Tibial nerve (tissue), 4 donors: ENCODE results near the gene ZFP1. TPM values are rescaled to one million over a fixed set of nuclear protein-coding genes. Genes with fewer than 3 reads are reported as not detected.
A peak's percentile ranks its signal among the peaks of the same experiment; 100 is the strongest.

Experiments
- DNase-seq, 2 donors: peaks; one replicate each; pipeline ENCODE4 v3.0.0-alpha.2; 2019; ENCODE audit warnings: low spot score in 2 of 2
- H3K27ac ChIP-seq, 4 donors: fragments of 200-600 bp; sonication (generic) in 3 of 4; one replicate each; pipeline ENCODE4 v1.5.1; 2017 to 2019; ENCODE audit warnings: mild to moderate bottlenecking in 1 of 4
- H3K27me3 ChIP-seq, 2 donors: fragments of 200-600 bp; sonication (generic) in 1 of 2; one replicate each; pipeline versions ENCODE4 v1.5.1 to v1.6.0; 2017 to 2019
- H3K36me3 ChIP-seq, 3 donors: fragments of 200-600 bp; sonication (generic); one replicate each; pipeline ENCODE4 v1.5.1; 2018 to 2019
- H3K4me1 ChIP-seq, 4 donors: fragments of 200-600 bp; sonication (generic) in 3 of 4; one replicate each; pipeline ENCODE4 v1.5.1; 2017 to 2019
- H3K4me3 ChIP-seq, 4 donors: fragments of 200-600 bp; sonication (generic) in 3 of 4; one replicate each; pipeline ENCODE4 v1.5.1; 2017 to 2019; ENCODE audit warnings: mild to moderate bottlenecking in 1 of 4, moderate library complexity in 1 of 4
- H3K9me3 ChIP-seq, 4 donors: fragments of 200-600 bp; sonication (generic) in 3 of 4; one replicate each; pipeline ENCODE4 v1.5.1; 2017 to 2019
- CTCF ChIP-seq, 5 experiments: fragments of 200-600 bp in 3 of 5; fragments of 450-650 bp in 2 of 5; sonication (generic) in 3 of 5; IDR thresholded peaks; one replicate each; pipeline ENCODE4 v1.5.1; 2016 to 2019; ENCODE audit warnings: antibody characterized with exemption in 5 of 5, mild to moderate bottlenecking in 3 of 5, moderate library complexity in 2 of 5
- EP300 ChIP-seq, 2 donors: sonication (generic); formaldehyde crosslinking; IDR thresholded peaks; one replicate each; pipeline ENCODE4 v1.6.1; 2017; ENCODE audit warnings: antibody characterized with exemption in 2 of 2, mild to moderate bottlenecking in 1 of 2
- POLR2A ChIP-seq, 2 donors: fragments of 450-650 bp; IDR thresholded peaks; one replicate each; pipeline ENCODE4 v1.6.1; 2017; ENCODE audit warnings: antibody characterized with exemption in 2 of 2, mild to moderate bottlenecking in 2 of 2, moderate library complexity in 2 of 2
- WGBS, 2 donors: methylation state at CpG; one replicate each; pipeline ENCODE4 v1.1.5; 2018; 5-methylcytosine and 5-hydroxymethylcytosine counted together
- total RNA-seq, 4 donors: library from RNA; depleted of rRNA; stranded (reverse); fragments of >200 nt; gene quantifications; one replicate each; pipeline ENCODE4 v1.1.0, GENCODE V29; 2016

Gene ZFP1
- total RNA-seq, 4 donors from 2014 or later = 6.3 to 12.6 (median 9.5) TPM

GRCh38 chr16:75102595-75102994 is 45.7 kb upstream of the ZFP1 start:
- Histone ChIP-seq H3K9me3 (no peaks in the 10 kb centered on the region), H3K36me3 (no peaks in the 10 kb centered on the region), H3K4me3 (no peak overlapping the region), H3K27me3 (no peaks in the 10 kb centered on the region), H3K4me1 (peaks cover 0 to 52% (median 13%) of the 10 kb centered on the region in 4 donors), H3K27ac (no peak overlapping the region)
- TF ChIP-seq EP300 (IDR thresholded peaks at IDR 0.05) (no peak), CTCF (IDR thresholded peaks at IDR 0.05) (no peak)
- no peak for DNase-seq
- 94 to 96% methylated on average over 9 of the region's 9 CpGs for WGBS, 2 donors

GRCh38 chr16:75103994-75104393 is 44.3 kb upstream of the ZFP1 start:
- WGBS, 2 donors = 94 to 96% methylated on average over 5 of the region's 5 CpGs
- H3K27ac ChIP-seq = no peak overlapping the region
- H3K9me3 ChIP-seq = no peaks in the 10 kb centered on the region
- no peaks in the 10 kb centered on the region for H3K36me3 ChIP-seq
- TF ChIP-seq EP300 (IDR thresholded peaks at IDR 0.05) (no peak), CTCF (IDR thresholded peaks at IDR 0.05) (no peak), POLR2A (IDR thresholded peaks at IDR 0.05) (no peak)
- H3K4me1 ChIP-seq = peaks cover 0 to 52% (median 20%) of the 10 kb centered on the region in 4 donors
- no peaks in the 10 kb centered on the region for H3K27me3 ChIP-seq
- no peak overlapping the region for H3K4me3 ChIP-seq
- DNase-seq = no peak

DNA sequence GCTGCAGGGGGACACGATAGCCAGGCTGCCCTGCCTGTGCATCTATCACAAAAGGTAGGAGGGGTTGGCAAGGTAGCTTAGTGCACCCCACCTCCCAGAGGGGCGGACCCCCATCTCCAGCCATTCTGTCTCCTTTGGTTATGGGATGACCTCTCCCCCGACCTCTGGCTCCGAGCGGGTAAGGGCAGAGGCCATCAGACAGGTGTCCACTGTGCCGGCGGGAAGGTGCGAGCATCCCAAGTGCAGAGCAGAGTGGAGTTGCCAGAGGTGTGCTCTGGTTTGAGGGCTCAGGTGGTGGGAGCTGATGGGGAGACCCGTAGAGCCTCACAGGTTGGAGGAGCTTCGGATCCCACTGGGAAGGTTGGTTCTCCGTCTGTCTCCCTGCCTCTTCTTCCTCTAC is 43.5 kb upstream of the ZFP1 start:
- H3K27ac ChIP-seq = peak overlapping the region in 3 of 4 donors; percentile 52 to 84 (median 64)
- WGBS, 2 donors = 93 to 94% methylated on average over 11 of the region's 11 CpGs
- H3K4me3 ChIP-seq = no peak overlapping the region
- H3K4me1 ChIP-seq = peaks cover 0 to 52% (median 24%) of the 10 kb centered on the region in 4 donors
- H3K9me3 ChIP-seq = no peaks in the 10 kb centered on the region
- DNase-seq = no peak
- no peak for TF ChIP-seq EP300 (IDR thresholded peaks at IDR 0.05)
- TF ChIP-seq CTCF (IDR thresholded peaks at IDR 0.05) = no peak
- TF ChIP-seq POLR2A (IDR thresholded peaks at IDR 0.05) = no peak
- H3K27me3 ChIP-seq = no peaks in the 10 kb centered on the region
- H3K36me3 ChIP-seq = no peaks in the 10 kb centered on the region

DNA sequence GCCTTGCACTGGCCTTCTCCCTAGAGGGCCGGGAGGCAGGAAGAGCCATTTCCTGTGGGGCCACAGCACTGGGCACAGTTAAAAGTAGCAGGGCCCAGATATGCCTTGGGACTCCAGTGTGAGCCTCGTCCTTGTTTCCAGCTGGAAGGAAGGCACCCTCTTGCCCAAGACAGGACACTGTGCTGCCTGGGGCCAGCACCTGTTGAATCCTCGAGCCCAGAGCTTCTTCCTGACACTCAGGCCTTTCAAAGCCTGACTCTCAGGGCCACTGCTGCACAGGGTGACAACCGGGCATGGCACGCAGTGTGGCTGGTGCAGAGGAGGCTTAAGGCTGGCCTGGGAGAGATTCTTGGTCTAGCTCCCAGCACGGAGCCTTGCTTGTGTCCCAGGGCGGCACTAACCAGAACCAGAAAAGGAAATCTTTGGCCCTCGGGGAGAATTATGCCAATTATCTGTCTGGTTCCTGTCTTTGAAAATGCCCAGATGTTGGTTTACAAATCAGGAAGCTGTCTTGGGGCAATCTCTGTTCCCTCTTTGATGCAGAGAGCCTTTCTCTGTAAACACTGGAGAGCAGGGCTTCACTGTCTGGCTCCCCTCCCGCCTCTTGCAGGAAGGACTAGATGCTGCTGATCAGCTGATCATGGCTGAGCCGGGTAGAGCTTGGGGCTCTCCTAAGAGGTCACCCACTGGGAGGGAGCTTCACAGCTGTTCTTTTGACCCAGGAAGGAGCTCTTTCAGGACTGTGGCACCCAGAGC is 42.8 kb upstream of the ZFP1 start:
- Histone ChIP-seq H3K9me3 (no peaks in the 10 kb centered on the region), H3K36me3 (no peaks in the 10 kb centered on the region), H3K27me3 (no peaks in the 10 kb centered on the region), H3K4me3 (no peak overlapping the region), H3K27ac (peak overlapping the region in 3 of 4 donors; percentile 52 to 84 (median 64)), H3K4me1 (peaks cover 0 to 52% (median 28%) of the 10 kb centered on the region in 4 donors)
- 66 to 68% methylated on average over 9 of the region's 10 CpGs for WGBS, 2 donors
- no peak for DNase-seq
- TF ChIP-seq EP300 (IDR thresholded peaks at IDR 0.05) = peak in 1 of 2 donors; percentile 34
- TF ChIP-seq CTCF (IDR thresholded peaks at IDR 0.05) = no peak
